Adrenal gland (tissue), 12 donors: Measurements from ENCODE around the gene ZC2HC1C. TPM values are rescaled to one million over a fixed set of nuclear protein-coding genes. Genes with fewer than 3 reads are reported as not detected.
A peak's percentile ranks its signal among the peaks of the same experiment; 100 is the strongest.
"Not testable (repeated sequence)": the region's sequence is repeated elsewhere in the genome, so short reads cannot be mapped to it uniquely, and the experiment has no call there.

Experiments
- DNase-seq, 7 donors: peaks; one replicate each; pipeline ENCODE4 v3.0.0-alpha.2; 2019 to 2020
- H3K27ac ChIP-seq, 5 donors: fragments of 200-600 bp; sonication (generic) in 4 of 5; 1 replicate in 3 of 5; 2 replicates in 2 of 5; pipeline versions ENCODE4 v1.5.1 to v1.8.0; 2016 to 2020; ENCODE audit warnings: mild to moderate bottlenecking in 1 of 5
- H3K27me3 ChIP-seq: fragments of 200-600 bp; 2 replicates; pipeline ENCODE4 v1.8.0; 2021
- H3K36me3 ChIP-seq, 2 donors: fragments of 200-600 bp; replicated peaks in 1 of 2; 1 replicate in 1 of 2; 2 replicates in 1 of 2; pipeline versions ENCODE4 v1.5.1 to v1.8.0; 2018 to 2022
- H3K4me1 ChIP-seq, 2 donors: fragments of 200-600 bp; replicated peaks in 1 of 2; 1 replicate in 1 of 2; 2 replicates in 1 of 2; pipeline versions ENCODE4 v1.5.1 to v1.8.0; 2018 to 2021
- H3K4me3 ChIP-seq, 4 donors: fragments of 200-600 bp; sonication (generic) in 3 of 4; one replicate each; pipeline ENCODE4 v1.5.1; 2016 to 2018
- H3K9me3 ChIP-seq, 3 donors: fragments of 200-600 bp; sonication (generic) in 1 of 3; replicated peaks in 1 of 3; 1 replicate in 2 of 3; 2 replicates in 1 of 3; pipeline versions ENCODE4 v1.5.1 to v1.8.0; 2016 to 2021
- CTCF ChIP-seq, 6 experiments: fragments of 450-650 bp in 4 of 6; fragments of 200-600 bp in 2 of 6; sonication (generic) in 1 of 6; IDR thresholded peaks; 1 replicate in 5 of 6; 2 replicates in 1 of 6; pipeline versions ENCODE4 v1.5.1 to v1.8.0; 2016 to 2021; ENCODE audit warnings: antibody characterized with exemption in 6 of 6, mild to moderate bottlenecking in 2 of 6, moderate library complexity in 1 of 6
- POLR2A ChIP-seq, 2 donors: fragments of 450-650 bp; IDR thresholded peaks; one replicate each; pipeline ENCODE4 v1.6.1; 2017; ENCODE audit warnings: antibody characterized with exemption in 2 of 2, mild to moderate bottlenecking in 2 of 2, moderate library complexity in 1 of 2
- WGBS, 4 donors: extraction: QIAGEN DNeasy Blood & Tissue Kit in 2 of 4; methylation state at CpG; one replicate each; pipeline versions ENCODE4 v1.1.5 to v1.1.7; 2013 to 2017; 5-methylcytosine and 5-hydroxymethylcytosine counted together
- intact Hi-C, 2 donors: fragments of 100-400 bp; cut with DNase I; formaldehyde crosslinking; loops; one replicate each; pipeline versions ENCODE4 v1.14.1 to v1.15.0; 2022 to 2023
- polyA plus RNA-seq, 3 donors: library from polyadenylated mRNA; stranded (reverse); fragments of 200-250 nt in 2 of 3; fragments of 350-450 nt in 1 of 3; fragmentation: Illumina TruSeq in 1 of 3; extraction: RNeasy Lipid Tissue Mini Kit (QIAGEN cat#74804) in 1 of 3; gene quantifications; one replicate each; pipeline ENCODE4 v1.2.3, GENCODE V29; 2013 to 2014
- total RNA-seq, 9 donors: library from RNA; depleted of rRNA in 4 of 9; stranded (reverse); fragments of >200 nt in 4 of 9; fragments of 120-200 nt in 1 of 9; fragmentation: NEBNext Ultra II Directional in 1 of 9; extraction: Animal tissue kit (Norgen Biotek cat#: 25700) in 1 of 9; gene quantifications; one replicate each; pipeline versions ENCODE4 v1.1.0 to v1.2.4, GENCODE V29; 2013 to 2023
- donor health status: healthy with polysubstance abuse.
- donor health status: Bipolar disorder and iron deficiency.
- donor health status: DM: yes; HTN: yes; CAD: no.
- donor health status: DM: no; HTN: no; CAD: no.
- donor health status: DM: no; HTN: no; CAD: no.
- donor health status: DM: yes; HTN: yes; CAD: no.

ZC2HC1C gene
- total and polyA plus RNA-seq, 12 donors, result 1.9 to 12.1 (median 6.0) TPM

GRCh38 chr14:75064205-75064567, 5.3 kb upstream of the ZC2HC1C start:
- Histone ChIP-seq H3K4me1 (peaks cover 10 to 27% of the 10 kb centered on the region in 2 donors), H3K4me3 (peak overlapping the region in 2 of 4 donors; percentile 60 to 89), H3K9me3 (no peaks in the 10 kb centered on the region), H3K27ac (no peak overlapping the region), H3K27me3 (no peaks in the 10 kb centered on the region), H3K36me3 (no peaks in the 10 kb centered on the region)
- WGBS, 4 donors, result 54 to 59% (median 56%) methylated on average over 8 of the region's 8 CpGs
- no peak for TF ChIP-seq CTCF (IDR thresholded peaks at IDR 0.05)
- no peak for TF ChIP-seq POLR2A (IDR thresholded peaks at IDR 0.05)
- no peak for DNase-seq
- intact Hi-C loops, result loop anchor here in 1 of 2 donors (10.0 kb wide), 1 partner anchor 59 kb away; the partner anchor contains the start of gene EIF2B2

- TF ChIP-seq CTCF (IDR thresholded peaks at IDR 0.05), result no peak
- TF ChIP-seq POLR2A (IDR thresholded peaks at IDR 0.05), result no peak
- Histone ChIP-seq H3K36me3 (no peaks in the 10 kb centered on the region), H3K4me3 (no peak overlapping the region), H3K4me1 (peaks cover 19 to 34% of the 10 kb centered on the region in 2 donors), H3K27me3 (no peaks in the 10 kb centered on the region), H3K27ac (no peak overlapping the region), H3K9me3 (no peaks in the 10 kb centered on the region)
- 92 to 95% (median 94%) methylated on average over 3 of the region's 3 CpGs for WGBS, 4 donors
- intact Hi-C loops, result loop anchor here in 1 of 2 donors (10.0 kb wide), 1 partner anchor 62 kb away; the partner anchor contains the start of gene EIF2B2
- DNase-seq, result no peak
Measured at GRCh38 chr14:75066691-75067090, 2.8 kb upstream of the ZC2HC1C start.

GRCh38 chr14:75067212-75067611, 2.2 kb upstream of the ZC2HC1C start:
- Histone ChIP-seq H3K4me3 (no peak overlapping the region), H3K27ac (peak overlapping the region in 1 of 5 donors; percentile 91), H3K27me3 (no peaks in the 10 kb centered on the region), H3K36me3 (no peaks in the 10 kb centered on the region), H3K4me1 (peaks cover 19 to 34% of the 10 kb centered on the region in 2 donors), H3K9me3 (no peaks in the 10 kb centered on the region)
- DNase-seq, result no peak
- no peak for TF ChIP-seq POLR2A (IDR thresholded peaks at IDR 0.05)
- no peak for TF ChIP-seq CTCF (IDR thresholded peaks at IDR 0.05)
- intact Hi-C loops, result loop anchor here in 1 of 2 donors (10.0 kb wide), 1 partner anchor 62 kb away; the partner anchor contains the start of gene EIF2B2
- WGBS, 4 donors, result 86 to 100% (median 91%) methylated on average over 1 of the region's 1 CpG

GRCh38 chr14:75067765-75068164, 1.7 kb upstream of the ZC2HC1C start:
- DNase-seq, H3K9me3 ChIP-seq, H3K36me3 ChIP-seq, H3K27me3 ChIP-seq: not testable (repeated sequence)
- Histone ChIP-seq H3K27ac (peak overlapping the region; percentile 75 to 91 (median 83)), H3K4me3 (peak overlapping the region in 1 of 4 donors; percentile 53), H3K4me1 (peaks cover 19 to 33% of the 10 kb centered on the region in 2 donors)
- intact Hi-C loops, result loop anchor here in 1 of 2 donors (10.0 kb wide), 1 partner anchor 63 kb away; the partner anchor contains the start of gene EIF2B2
- 76 to 82% (median 81%) methylated on average over 4 of the region's 4 CpGs for WGBS, 4 donors
